Gastrocnemius medialis (tissue), 4 donors: ENCODE data around the gene OR6C74. TPM values are rescaled to one million over a fixed set of nuclear protein-coding genes. Genes with fewer than 3 reads are reported as not detected.

ENCODE experiments used
- ATAC-seq, 2 donors: fragments of 150-250 bp; one replicate each; pipeline ENCODE4 v1.9.1; 2016
- DNase-seq, 2 donors: peaks; one replicate each; pipeline ENCODE4 v3.0.0-alpha.2; 2019
- H3K27ac ChIP-seq, 4 donors: fragments of 200-600 bp; sonication (generic); 1 replicate in 1 of 4; 2 replicates in 3 of 4; pipeline ENCODE4 v1.5.1; 2016 to 2018; ENCODE audit warnings: mild to moderate bottlenecking in 2 of 4, moderate library complexity in 1 of 4
- H3K27me3 ChIP-seq, 3 donors: fragments of 200-600 bp; sonication (generic) in 2 of 3; 1 replicate in 1 of 3; 2 replicates in 2 of 3; pipeline versions ENCODE4 v1.5.1 to v1.6.0; 2016 to 2019; ENCODE audit warnings: mild to moderate bottlenecking in 1 of 3, moderate library complexity in 1 of 3
- H3K36me3 ChIP-seq, 2 donors: fragments of 200-600 bp; sonication (generic) in 1 of 2; one replicate each; pipeline ENCODE4 v1.5.1; 2017 to 2018
- H3K4me1 ChIP-seq, 2 donors: fragments of 200-600 bp; sonication (generic) in 1 of 2; one replicate each; pipeline ENCODE4 v1.5.1; 2016 to 2017; ENCODE audit warnings: mild to moderate bottlenecking in 2 of 2
- H3K4me3 ChIP-seq, 4 donors: fragments of 200-600 bp; sonication (generic) in 3 of 4; 1 replicate in 1 of 4; 2 replicates in 3 of 4; pipeline ENCODE4 v1.5.1; 2016 to 2019; ENCODE audit warnings: mild to moderate bottlenecking in 2 of 4
- H3K9me3 ChIP-seq, 3 donors: fragments of 200-600 bp; sonication (generic) in 2 of 3; 1 replicate in 1 of 3; 2 replicates in 2 of 3; pipeline ENCODE4 v1.5.1; 2016 to 2019
- POLR2A ChIP-seq, 2 donors: fragments of 450-650 bp; IDR thresholded peaks; one replicate each; pipeline ENCODE4 v1.6.1; 2017; ENCODE audit warnings: antibody characterized with exemption in 2 of 2, mild to moderate bottlenecking in 2 of 2, moderate library complexity in 2 of 2
- in situ Hi-C, 4 donors: fragments of 200-750 bp; cut with MboI; loops; one replicate each; pipeline versions ENCODE4 v1.15.0 to v1.8.0; 2017; ENCODE audit warnings: low sequenced_read_pairs in 4 of 4
- intact Hi-C: fragments of 100-400 bp; cut with DNase I; formaldehyde crosslinking; loops from one replicate; pipeline ENCODE4 v1.15.1; 2023; ENCODE audit warnings: low total_unique reads
- total RNA-seq, 4 donors: library from RNA; depleted of rRNA; stranded (reverse); fragments of >200 nt; gene quantifications; one replicate each; pipeline versions ENCODE4 v1.1.0 to v1.2.3, GENCODE V29; 2016
- TF ChIP-seq, protein P1 (sequence below), 5 experiments: fragments of 450-650 bp in 3 of 5; fragments of 200-600 bp in 2 of 5; sonication (generic) in 2 of 5; IDR thresholded peaks in 4 of 5; conservative IDR thresholded peaks in 1 of 5; 1 replicate in 4 of 5; 2 replicates in 1 of 5; pipeline ENCODE4 v1.5.1; 2016 to 2019; ENCODE audit warnings: antibody characterized with exemption in 5 of 5, mild to moderate bottlenecking in 3 of 5, moderate library complexity in 3 of 5

Gene OR6C74
- total RNA-seq, 4 donors from 2014 or later, result not detected

DNA sequence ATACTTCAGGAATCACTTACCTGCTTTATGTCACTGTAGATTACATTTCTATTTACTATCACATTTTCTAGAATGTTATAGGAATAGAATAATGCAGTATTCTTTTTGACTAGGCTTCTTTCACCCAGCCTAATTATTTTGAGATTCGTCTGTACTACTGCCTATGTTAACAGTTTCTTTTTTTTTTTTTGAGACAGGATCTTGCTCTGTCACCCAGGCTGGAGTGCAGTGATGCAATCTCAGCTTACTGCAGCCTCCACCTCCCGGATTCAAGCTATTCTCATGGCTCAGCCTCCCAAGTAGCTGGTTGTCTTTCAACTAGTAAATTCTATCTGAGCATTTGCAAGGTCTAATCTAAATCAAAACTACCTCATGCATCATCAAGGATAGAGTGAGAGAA, 45.6 kb downstream of the OR6C74 start:
- Histone ChIP-seq H3K9me3 (no peaks in the 10 kb centered on the region), H3K4me1 (no peaks in the 10 kb centered on the region), H3K4me3 (no peak overlapping the region), H3K27ac (no peak overlapping the region), H3K27me3 (no peaks in the 10 kb centered on the region), H3K36me3 (no peaks in the 10 kb centered on the region)
- intact Hi-C loops, result no loop called here
- no peak for DNase-seq
- TF ChIP-seq POLR2A (IDR thresholded peaks at IDR 0.05), result no peak
- TF ChIP-seq, protein P1, sequence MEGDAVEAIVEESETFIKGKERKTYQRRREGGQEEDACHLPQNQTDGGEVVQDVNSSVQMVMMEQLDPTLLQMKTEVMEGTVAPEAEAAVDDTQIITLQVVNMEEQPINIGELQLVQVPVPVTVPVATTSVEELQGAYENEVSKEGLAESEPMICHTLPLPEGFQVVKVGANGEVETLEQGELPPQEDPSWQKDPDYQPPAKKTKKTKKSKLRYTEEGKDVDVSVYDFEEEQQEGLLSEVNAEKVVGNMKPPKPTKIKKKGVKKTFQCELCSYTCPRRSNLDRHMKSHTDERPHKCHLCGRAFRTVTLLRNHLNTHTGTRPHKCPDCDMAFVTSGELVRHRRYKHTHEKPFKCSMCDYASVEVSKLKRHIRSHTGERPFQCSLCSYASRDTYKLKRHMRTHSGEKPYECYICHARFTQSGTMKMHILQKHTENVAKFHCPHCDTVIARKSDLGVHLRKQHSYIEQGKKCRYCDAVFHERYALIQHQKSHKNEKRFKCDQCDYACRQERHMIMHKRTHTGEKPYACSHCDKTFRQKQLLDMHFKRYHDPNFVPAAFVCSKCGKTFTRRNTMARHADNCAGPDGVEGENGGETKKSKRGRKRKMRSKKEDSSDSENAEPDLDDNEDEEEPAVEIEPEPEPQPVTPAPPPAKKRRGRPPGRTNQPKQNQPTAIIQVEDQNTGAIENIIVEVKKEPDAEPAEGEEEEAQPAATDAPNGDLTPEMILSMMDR (IDR thresholded peaks at IDR 0.05 in 4 of 5, conservative IDR thresholded peaks at IDR 0.05 in 1 of 5), result no peak
- ATAC-seq, result no peak
- in situ Hi-C loops, result no loop called here

Other genes with a start within 250 kb of the OR6C74 start
- not detected for gene NEUROD4, start 224.6 kb upstream of the OR6C74 start, total RNA-seq
- gene OR9K2, start 118.2 kb upstream of the OR6C74 start, total RNA-seq, result not detected
- gene OR10A7, start 23.6 kb upstream of the OR6C74 start, total RNA-seq, result not detected
- gene OR6C6, start 52.0 kb downstream of the OR6C74 start, total RNA-seq, result not detected
- gene OR6C1, start 69.7 kb downstream of the OR6C74 start, total RNA-seq, result not detected
- gene OR6C3, start 86.1 kb downstream of the OR6C74 start, total RNA-seq, result not detected
- gene OR6C75, start 118.4 kb downstream of the OR6C74 start, total RNA-seq, result not detected
- gene OR6C65, start 155.9 kb downstream of the OR6C74 start, total RNA-seq, result not detected
- gene OR6C76, start 181.6 kb downstream of the OR6C74 start, total RNA-seq, result not detected
- not detected for gene OR6C2, start 199.5 kb downstream of the OR6C74 start, total RNA-seq
- gene OR6C70, start 225.5 kb downstream of the OR6C74 start, total RNA-seq, result not detected
- not detected for gene OR6C68, start 247.8 kb downstream of the OR6C74 start, total RNA-seq